Measurements from ENCODE around the gene DEUP1.

The DEUP1 gene

GRCh38 chr11:93323747-93324146 is 6.8 kb upstream of the DEUP1 start:
- Mint-ChIP-seq H3K27me3 (peaks cover 9% of the 10 kb centered on the region), H3K4me1 (ENCODE audit: low read depth) (no peaks in the 10 kb centered on the region), H3K27ac (no peak overlapping the region), H3K36me3 (no peaks in the 10 kb centered on the region), H3K4me3 (no peak overlapping the region), H3K9me3 (ENCODE audit: low read depth) (peaks cover 9% of the 10 kb centered on the region)

- no peak overlapping the region for H3K4me3 Mint-ChIP-seq
Measured at GRCh38 chr11:93324500-93324899, 6.0 kb upstream of the DEUP1 start.

GRCh38 chr11:93326681-93327080 is 3.9 kb upstream of the DEUP1 start:
- Mint-ChIP-seq H3K27me3 (peaks cover 22% of the 10 kb centered on the region), H3K4me3 (no peak overlapping the region), H3K4me1 (ENCODE audit: low read depth) (peaks cover 7% of the 10 kb centered on the region), H3K36me3 (no peaks in the 10 kb centered on the region), H3K9me3 (ENCODE audit: low read depth) (no peaks in the 10 kb centered on the region), H3K27ac (no peak overlapping the region)

More at GRCh38 chr11:93324500-93324899, 6.0 kb upstream of the DEUP1 start:
- H3K9me3 Mint-ChIP-seq (ENCODE audit: low read depth) = peaks cover 2% of the 10 kb centered on the region
- no peaks in the 10 kb centered on the region for H3K36me3 Mint-ChIP-seq
- H3K27ac Mint-ChIP-seq = no peak overlapping the region
- H3K4me1 Mint-ChIP-seq (ENCODE audit: low read depth) = no peaks in the 10 kb centered on the region
- peaks cover 12% of the 10 kb centered on the region for H3K27me3 Mint-ChIP-seq

GRCh38 chr11:93329936-93330445 is 551 bp upstream of the DEUP1 start:
- peaks cover 25% of the 10 kb centered on the region for H3K27me3 Mint-ChIP-seq
- peaks cover 7% of the 10 kb centered on the region for H3K4me1 Mint-ChIP-seq (ENCODE audit: low read depth)
- no peak overlapping the region for H3K27ac Mint-ChIP-seq
- H3K9me3 Mint-ChIP-seq (ENCODE audit: low read depth) = no peaks in the 10 kb centered on the region
- H3K36me3 Mint-ChIP-seq = no peaks in the 10 kb centered on the region
- H3K4me3 Mint-ChIP-seq = no peak overlapping the region

DNA sequence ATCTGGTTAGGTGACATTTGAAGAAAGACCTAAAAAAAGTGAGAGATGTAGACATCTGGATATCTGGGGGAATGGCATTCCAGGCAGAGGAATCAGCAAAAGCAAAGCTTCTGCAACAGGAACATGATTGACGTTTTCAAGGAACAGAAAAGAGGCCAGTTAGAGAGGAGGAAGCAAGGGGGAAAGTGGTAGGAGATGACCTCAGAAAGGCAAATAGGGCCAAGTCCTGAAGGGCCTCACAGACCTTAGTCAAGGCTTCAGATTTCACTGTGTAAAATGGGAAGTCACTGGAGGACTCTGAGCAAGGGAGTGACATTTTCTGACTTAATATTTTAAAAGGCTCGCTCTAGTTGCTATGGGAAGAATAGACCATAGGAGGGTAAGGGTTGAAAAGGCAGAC is 9.7 kb downstream of the DEUP1 start:
- Mint-ChIP-seq H3K27me3 (peaks cover 3% of the 10 kb centered on the region), H3K4me3 (no peak overlapping the region), H3K9me3 (ENCODE audit: low read depth) (no peaks in the 10 kb centered on the region), H3K4me1 (ENCODE audit: low read depth) (no peaks in the 10 kb centered on the region), H3K36me3 (no peaks in the 10 kb centered on the region), H3K27ac (no peak overlapping the region)

DNA sequence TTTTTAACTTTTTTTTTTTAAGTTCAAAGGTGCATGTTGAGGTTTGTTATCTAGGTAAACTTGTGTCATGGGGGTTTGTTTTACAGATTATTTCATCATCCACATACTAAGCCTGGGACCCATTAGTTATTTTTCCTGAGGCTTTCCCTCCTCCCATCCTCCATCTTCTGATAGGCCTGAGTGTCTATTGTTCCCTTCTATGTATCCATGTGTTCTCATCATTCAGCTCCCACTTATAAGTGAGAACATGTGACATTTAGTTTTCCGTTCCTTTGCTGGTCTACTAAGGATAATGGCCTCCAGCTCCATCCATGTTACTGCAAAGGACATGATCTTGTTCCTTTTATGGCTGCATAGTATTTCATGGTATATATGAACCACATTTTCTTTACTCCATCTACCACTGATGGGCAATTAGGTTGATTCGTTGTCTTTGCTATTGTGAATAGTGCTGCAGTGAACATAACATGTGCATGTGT is 14.4 kb downstream of the DEUP1 start:
- H3K9me3 Mint-ChIP-seq (ENCODE audit: low read depth) = no peaks in the 10 kb centered on the region
- no peaks in the 10 kb centered on the region for H3K27me3 Mint-ChIP-seq
- no peaks in the 10 kb centered on the region for H3K4me1 Mint-ChIP-seq (ENCODE audit: low read depth)
- H3K4me3 Mint-ChIP-seq = no peak overlapping the region
- H3K36me3 Mint-ChIP-seq = no peaks in the 10 kb centered on the region
- H3K27ac Mint-ChIP-seq = no peak overlapping the region

DNA sequence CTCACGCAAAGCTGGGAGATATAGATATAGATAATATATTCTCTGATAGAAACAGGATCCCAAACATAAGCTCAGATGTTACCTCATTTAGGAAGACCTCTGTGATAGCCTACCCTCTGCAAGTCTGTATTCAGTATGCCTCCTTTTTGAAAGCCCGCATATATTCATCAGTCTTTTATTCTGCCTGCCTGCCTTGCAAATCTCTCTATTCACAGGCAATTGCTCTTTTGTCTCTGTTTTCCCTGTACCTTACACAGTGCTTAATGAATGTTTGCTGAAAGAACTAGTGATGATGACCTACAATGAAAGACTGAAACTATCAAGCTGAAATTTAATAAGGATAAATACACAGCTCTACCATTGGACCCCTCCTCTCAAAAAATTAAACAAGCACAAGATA is 18.4 kb downstream of the DEUP1 start:
- H3K27ac Mint-ChIP-seq = no peak overlapping the region
- H3K9me3 Mint-ChIP-seq (ENCODE audit: low read depth) = no peaks in the 10 kb centered on the region
- no peak overlapping the region for H3K4me3 Mint-ChIP-seq
- H3K4me1 Mint-ChIP-seq (ENCODE audit: low read depth) = no peaks in the 10 kb centered on the region
- no peaks in the 10 kb centered on the region for H3K36me3 Mint-ChIP-seq
- peaks cover 3% of the 10 kb centered on the region for H3K27me3 Mint-ChIP-seq

- H3K27me3 Mint-ChIP-seq = peaks cover 3% of the 10 kb centered on the region
- H3K4me3 Mint-ChIP-seq = no peak overlapping the region
- H3K4me1 Mint-ChIP-seq (ENCODE audit: low read depth) = no peaks in the 10 kb centered on the region
- H3K36me3 Mint-ChIP-seq = no peaks in the 10 kb centered on the region
- H3K27ac Mint-ChIP-seq = no peak overlapping the region
- H3K9me3 Mint-ChIP-seq (ENCODE audit: low read depth) = no peaks in the 10 kb centered on the region
Measured at GRCh38 chr11:93350835-93351234, 20.3 kb downstream of the DEUP1 start.

GRCh38 chr11:93359396-93359795 is 28.9 kb downstream of the DEUP1 start:
- H3K4me1 Mint-ChIP-seq (ENCODE audit: low read depth) = no peaks in the 10 kb centered on the region
- no peaks in the 10 kb centered on the region for H3K27me3 Mint-ChIP-seq
- H3K4me3 Mint-ChIP-seq = no peak overlapping the region
- peaks cover 7% of the 10 kb centered on the region for H3K9me3 Mint-ChIP-seq (ENCODE audit: low read depth)
- H3K27ac Mint-ChIP-seq = no peak overlapping the region
- H3K36me3 Mint-ChIP-seq = no peaks in the 10 kb centered on the region

GRCh38 chr11:93361435-93361834 is 30.9 kb downstream of the DEUP1 start:
- H3K9me3 Mint-ChIP-seq (ENCODE audit: low read depth) = peaks cover 7% of the 10 kb centered on the region
- H3K4me1 Mint-ChIP-seq (ENCODE audit: low read depth) = no peaks in the 10 kb centered on the region
- no peaks in the 10 kb centered on the region for H3K36me3 Mint-ChIP-seq
- H3K27me3 Mint-ChIP-seq = no peaks in the 10 kb centered on the region
- no peak overlapping the region for H3K27ac Mint-ChIP-seq
- no peak overlapping the region for H3K4me3 Mint-ChIP-seq

DNA sequence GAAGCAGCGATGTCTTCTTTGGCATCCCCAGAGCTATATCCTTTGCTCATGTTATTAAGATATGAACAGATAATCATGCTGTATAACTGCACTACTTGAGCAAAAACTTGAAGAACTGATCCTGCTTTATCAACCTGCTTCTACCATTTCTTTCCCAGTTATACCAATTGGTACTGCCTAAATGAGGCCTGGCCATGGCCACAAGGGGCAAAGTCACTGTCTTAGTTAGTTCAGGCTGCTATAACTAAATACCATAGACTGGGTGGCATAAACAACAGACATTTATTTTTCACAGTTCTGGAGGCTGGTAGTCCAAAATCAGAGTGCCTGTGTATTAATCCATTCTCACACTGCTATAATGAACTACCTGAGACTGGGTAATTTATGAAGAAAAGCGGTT is 37.5 kb downstream of the DEUP1 start:
- H3K27me3 Mint-ChIP-seq = no peaks in the 10 kb centered on the region
- no peak overlapping the region for H3K4me3 Mint-ChIP-seq
- peaks cover 6% of the 10 kb centered on the region for H3K9me3 Mint-ChIP-seq (ENCODE audit: low read depth)
- no peak overlapping the region for H3K27ac Mint-ChIP-seq
- H3K4me1 Mint-ChIP-seq (ENCODE audit: low read depth) = no peaks in the 10 kb centered on the region
- no peaks in the 10 kb centered on the region for H3K36me3 Mint-ChIP-seq

DNA sequence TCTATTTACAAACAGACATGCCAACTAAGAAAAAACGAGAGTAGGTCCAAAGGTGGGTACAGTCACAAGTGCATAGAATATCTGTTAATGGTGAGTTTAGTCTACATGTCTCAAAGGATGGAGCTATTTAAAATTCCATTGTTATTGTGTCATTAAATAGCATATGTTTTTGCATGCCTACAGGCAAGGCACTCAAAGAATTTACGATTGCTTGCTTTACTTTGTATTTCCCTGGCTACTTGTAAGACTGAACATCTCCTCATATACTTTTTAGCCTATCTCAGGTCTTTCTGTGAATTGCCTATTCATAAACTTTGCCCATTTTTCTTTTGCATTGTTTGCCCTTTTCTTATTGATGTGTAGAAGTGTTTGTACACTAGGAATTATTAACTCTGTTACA is 39.7 kb downstream of the DEUP1 start:
- H3K9me3 Mint-ChIP-seq (ENCODE audit: low read depth) = peaks cover 6% of the 10 kb centered on the region
- H3K4me1 Mint-ChIP-seq (ENCODE audit: low read depth) = no peaks in the 10 kb centered on the region
- H3K36me3 Mint-ChIP-seq = no peaks in the 10 kb centered on the region
- no peak overlapping the region for H3K27ac Mint-ChIP-seq
- H3K27me3 Mint-ChIP-seq = no peaks in the 10 kb centered on the region
- no peak overlapping the region for H3K4me3 Mint-ChIP-seq

- Mint-ChIP-seq H3K4me1 (ENCODE audit: low read depth) (no peaks in the 10 kb centered on the region), H3K36me3 (no peaks in the 10 kb centered on the region), H3K9me3 (ENCODE audit: low read depth) (no peaks in the 10 kb centered on the region), H3K27me3 (peaks cover 2% of the 10 kb centered on the region), H3K4me3 (no peak overlapping the region), H3K27ac (no peak overlapping the region)
Measured at GRCh38 chr11:93389737-93390136, 59.2 kb downstream of the DEUP1 start.

- no peak overlapping the region for H3K27ac Mint-ChIP-seq
- no peaks in the 10 kb centered on the region for H3K36me3 Mint-ChIP-seq
- H3K27me3 Mint-ChIP-seq = peaks cover 2% of the 10 kb centered on the region
- no peaks in the 10 kb centered on the region for H3K9me3 Mint-ChIP-seq (ENCODE audit: low read depth)
- no peak overlapping the region for H3K4me3 Mint-ChIP-seq
- no peaks in the 10 kb centered on the region for H3K4me1 Mint-ChIP-seq (ENCODE audit: low read depth)
Measured at GRCh38 chr11:93392867-93393266, 62.3 kb downstream of the DEUP1 start.

DNA sequence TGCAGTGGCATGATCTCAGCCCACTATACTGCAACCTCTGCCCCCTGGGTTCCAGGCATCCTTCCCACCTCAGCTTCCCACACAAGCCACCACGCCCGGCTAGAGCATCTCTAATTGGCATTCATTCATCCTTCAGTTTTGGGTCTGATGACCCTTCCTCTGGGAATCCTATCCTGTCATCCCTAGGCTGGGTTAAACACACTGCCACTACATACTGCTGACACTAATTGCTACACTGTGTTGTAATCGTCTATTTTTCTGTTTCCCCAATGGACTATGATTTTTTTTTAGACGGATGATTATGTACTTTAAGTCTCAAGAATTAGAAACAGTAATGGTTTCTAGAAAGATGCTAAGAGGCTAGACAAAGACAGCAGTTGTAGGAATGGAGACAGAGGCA is 62.8 kb downstream of the DEUP1 start:
- no peaks in the 10 kb centered on the region for H3K4me1 Mint-ChIP-seq (ENCODE audit: low read depth)
- H3K36me3 Mint-ChIP-seq = no peaks in the 10 kb centered on the region
- no peak overlapping the region for H3K4me3 Mint-ChIP-seq
- H3K9me3 Mint-ChIP-seq (ENCODE audit: low read depth) = no peaks in the 10 kb centered on the region
- H3K27ac Mint-ChIP-seq = no peak overlapping the region
- peaks cover 2% of the 10 kb centered on the region for H3K27me3 Mint-ChIP-seq

GRCh38 chr11:93394488-93394887 is 63.9 kb downstream of the DEUP1 start:
- Mint-ChIP-seq H3K27me3 (no peaks in the 10 kb centered on the region), H3K27ac (no peak overlapping the region), H3K9me3 (ENCODE audit: low read depth) (no peaks in the 10 kb centered on the region), H3K4me3 (no peak overlapping the region), H3K36me3 (no peaks in the 10 kb centered on the region), H3K4me1 (ENCODE audit: low read depth) (no peaks in the 10 kb centered on the region)

Measured in activated naive CD8-positive, alpha-beta T cell (primary cell).